Effector memory CD4-positive, alpha-beta T cell (primary cell): ENCODE results near the gene COL23A1.

Experiments
- DNase-seq, 3 donors: peaks; one replicate each; pipeline ENCODE4 v3.0.0-alpha.2; 2020
- H3K27ac ChIP-seq: 2 replicates; pipeline ENCODE4 v1.7.0; 2013; ENCODE audit warnings: mild to moderate bottlenecking, low read length, moderate library complexity; ENCODE audit not compliant: insufficient read depth, poor library complexity, severe bottlenecking
- H3K27me3 ChIP-seq: replicated peaks from 2 replicates; pipeline ENCODE4 v1.7.0; 2013; ENCODE audit warnings: mild to moderate bottlenecking, low read length; ENCODE audit not compliant: insufficient read depth, control insufficient read depth, poor library complexity, severe bottlenecking
- H3K36me3 ChIP-seq: 2 replicates; pipeline ENCODE4 v1.7.0; 2013; ENCODE audit warnings: mild to moderate bottlenecking, low read length, moderate library complexity; ENCODE audit not compliant: control insufficient read depth, insufficient read depth
- H3K4me1 ChIP-seq: 2 replicates; pipeline ENCODE4 v1.7.0; 2013; ENCODE audit warnings: low read length, mild to moderate bottlenecking; ENCODE audit not compliant: control insufficient read depth, insufficient read depth, poor library complexity, severe bottlenecking
- H3K4me3 ChIP-seq: 2 replicates; pipeline ENCODE4 v1.7.0; 2013; ENCODE audit warnings: low read length, low read depth, mild to moderate bottlenecking; ENCODE audit not compliant: insufficient read depth, poor library complexity, severe bottlenecking
- H3K9me3 ChIP-seq: 2 replicates; pipeline ENCODE4 v1.7.0; 2013; ENCODE audit warnings: mild to moderate bottlenecking, low read length, moderate library complexity; ENCODE audit not compliant: control insufficient read depth

COL23A1 gene

DNA sequence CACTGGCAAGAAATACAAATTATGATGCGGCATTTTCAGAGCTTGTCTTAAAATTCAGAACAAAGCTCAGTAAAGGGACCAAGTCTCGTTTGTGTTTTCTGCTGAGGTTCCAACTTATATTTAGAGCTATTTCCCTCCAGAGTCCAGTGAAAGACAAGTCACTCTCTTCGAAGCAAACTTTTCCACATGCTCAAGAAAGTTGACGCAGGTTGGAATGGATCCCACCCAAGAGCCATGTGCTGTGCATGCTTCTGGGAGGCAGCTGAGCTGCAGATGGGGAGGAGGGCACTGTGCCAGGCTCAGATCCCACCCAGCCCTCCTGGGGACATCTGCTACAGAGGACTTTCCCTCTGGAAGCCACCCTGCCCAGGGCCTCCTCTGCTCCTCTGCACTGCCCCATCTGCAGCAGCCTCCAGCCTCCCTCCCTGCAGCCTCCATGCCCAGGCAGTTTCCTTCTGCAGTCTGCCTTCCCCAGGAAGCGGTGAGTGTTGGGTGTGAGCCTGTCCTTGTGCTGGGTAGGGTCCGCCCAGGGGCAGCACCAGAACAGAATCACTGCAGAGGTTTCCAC lies 75.3 kb downstream of the COL23A1 start:
- Histone ChIP-seq H3K4me3 (no peak overlapping the region), H3K27ac (no peak overlapping the region), H3K36me3 (no peaks in the 10 kb centered on the region), H3K4me1 (no peaks in the 10 kb centered on the region), H3K9me3 (no peaks in the 10 kb centered on the region), H3K27me3 (no peaks in the 10 kb centered on the region)
- DNase-seq: no peak

DNA sequence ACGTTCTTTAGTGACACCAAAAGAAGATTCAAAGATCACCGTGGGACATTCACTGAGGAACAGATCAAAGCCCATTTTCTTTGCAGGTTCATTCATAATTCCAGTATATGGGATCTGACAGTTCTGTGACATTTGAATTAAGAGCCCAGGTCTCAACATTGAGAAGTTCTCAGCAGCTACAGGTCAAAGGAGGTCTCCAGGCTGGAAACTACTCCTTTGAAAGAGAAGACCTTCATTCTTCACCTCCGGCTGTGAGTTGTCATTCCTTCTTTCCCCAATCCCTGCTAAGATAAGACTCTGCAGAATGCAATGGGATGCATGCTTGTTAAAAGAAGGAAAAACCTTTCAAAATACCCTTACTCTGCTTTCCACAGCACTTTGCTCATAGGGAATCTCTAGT lies 79.0 kb downstream of the COL23A1 start:
- no peak overlapping the region for H3K27ac ChIP-seq
- H3K9me3 ChIP-seq: no peaks in the 10 kb centered on the region
- no peak for DNase-seq
- H3K4me1 ChIP-seq: no peaks in the 10 kb centered on the region
- H3K36me3 ChIP-seq: no peaks in the 10 kb centered on the region
- no peaks in the 10 kb centered on the region for H3K27me3 ChIP-seq
- H3K4me3 ChIP-seq: no peak overlapping the region

DNA sequence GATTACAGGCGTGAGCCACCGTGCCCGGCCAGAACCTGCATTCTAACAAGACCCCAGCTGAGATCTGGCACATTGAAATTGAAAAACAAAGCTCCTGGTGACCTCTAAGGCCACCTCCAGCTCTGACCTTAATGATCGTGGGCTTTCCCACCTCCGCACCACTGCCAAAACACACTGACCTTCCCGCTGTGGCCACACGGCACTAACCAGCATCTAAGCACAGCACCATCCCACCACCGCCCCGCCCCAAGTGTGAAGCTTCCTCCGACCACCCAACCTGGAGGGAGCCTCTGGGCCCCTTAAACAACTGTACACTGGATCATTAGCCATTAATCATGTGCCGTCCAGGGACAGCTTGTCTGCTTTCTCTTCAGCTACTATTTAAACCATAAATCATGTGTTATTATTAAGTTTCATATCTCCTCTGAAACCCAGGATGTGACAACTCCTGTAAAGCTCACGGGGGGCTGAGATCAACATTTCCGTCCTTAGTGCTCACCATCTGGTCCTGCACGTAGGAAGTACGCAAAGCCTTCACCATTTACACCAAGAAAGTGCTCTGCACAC lies 80.6 kb downstream of the COL23A1 start:
- H3K4me1 ChIP-seq: no peaks in the 10 kb centered on the region
- H3K36me3 ChIP-seq: no peaks in the 10 kb centered on the region
- H3K9me3 ChIP-seq: no peaks in the 10 kb centered on the region
- no peak overlapping the region for H3K4me3 ChIP-seq
- H3K27me3 ChIP-seq: no peaks in the 10 kb centered on the region
- no peak for DNase-seq
- H3K27ac ChIP-seq: no peak overlapping the region

DNA sequence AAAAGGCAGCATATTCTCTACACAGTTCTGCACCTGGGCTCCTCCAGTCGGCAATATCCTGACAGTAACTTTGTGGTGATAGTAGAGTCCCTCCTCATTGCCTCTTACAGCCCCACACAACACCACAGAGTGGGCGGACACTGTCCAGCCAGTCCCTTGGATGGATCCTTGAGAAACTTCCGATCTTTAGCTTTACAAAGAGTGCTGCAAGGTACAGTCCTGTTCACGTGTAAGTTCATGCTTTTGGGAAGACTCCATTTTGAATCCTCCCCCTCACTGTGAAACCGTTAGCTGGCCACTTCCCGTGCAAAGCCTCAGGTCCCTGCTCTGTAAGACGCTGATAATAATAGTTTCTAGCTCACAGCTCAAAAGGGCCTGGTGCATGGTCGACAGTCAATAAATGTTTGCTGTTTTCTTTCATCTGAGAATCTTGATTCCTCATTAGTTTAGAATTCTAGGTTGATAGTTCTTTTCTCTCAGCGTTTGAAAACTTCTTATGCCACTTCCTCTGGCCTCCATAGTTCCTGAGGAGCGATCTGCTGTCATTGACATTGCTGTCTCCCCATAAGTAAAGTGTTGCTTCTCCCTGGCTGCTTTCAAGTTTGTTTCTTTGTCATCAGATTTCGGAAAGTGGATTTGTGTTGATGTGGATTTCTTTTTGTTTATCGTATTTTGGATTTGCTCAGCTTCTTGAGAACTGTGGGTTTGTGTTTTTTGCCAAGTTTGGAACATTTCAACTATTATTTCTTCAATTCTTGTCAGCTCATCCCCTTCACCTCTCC lies 82.9 kb downstream of the COL23A1 start:
- H3K4me1 ChIP-seq: no peaks in the 10 kb centered on the region
- H3K27me3 ChIP-seq: no peaks in the 10 kb centered on the region
- no peaks in the 10 kb centered on the region for H3K9me3 ChIP-seq
- no peak for DNase-seq
- H3K36me3 ChIP-seq: no peaks in the 10 kb centered on the region
- H3K27ac ChIP-seq: no peak overlapping the region
- H3K4me3 ChIP-seq: no peak overlapping the region

DNA sequence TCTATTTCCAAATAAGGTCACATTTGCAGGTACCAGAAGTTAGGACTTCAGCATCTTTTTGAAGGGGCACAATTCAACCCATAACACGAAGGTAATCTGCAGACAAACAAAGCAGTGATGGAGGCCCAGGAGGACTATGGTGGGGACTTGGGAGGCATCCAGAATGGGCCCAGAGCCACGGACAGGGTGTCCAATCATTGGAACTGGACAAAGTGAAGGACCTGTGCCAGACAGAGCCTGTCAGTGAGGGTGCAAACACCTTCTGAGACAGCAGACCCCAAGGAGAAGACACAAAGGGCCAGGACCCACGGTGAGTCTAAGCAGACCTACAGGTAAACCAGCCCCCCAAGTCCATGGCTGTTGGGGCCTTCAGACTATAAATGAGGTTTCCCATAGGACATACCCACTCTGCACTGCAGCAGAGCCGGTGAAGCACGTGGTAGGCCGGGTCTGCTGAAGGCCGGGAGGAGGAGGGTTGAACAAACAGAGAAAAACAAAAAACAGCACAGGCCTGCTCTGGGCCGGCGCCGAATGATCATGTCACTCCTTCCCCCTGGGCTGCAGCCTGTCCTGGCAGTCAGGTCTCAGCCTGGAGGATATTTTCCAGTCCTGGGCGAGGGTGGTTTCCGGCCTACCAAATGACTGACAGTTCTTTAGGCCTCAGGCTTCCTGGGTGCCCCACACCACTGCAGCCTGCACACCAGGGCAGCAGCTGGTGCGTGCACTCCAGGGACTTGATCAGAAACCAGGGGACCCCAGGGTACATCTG lies 84.4 kb downstream of the COL23A1 start:
- no peak overlapping the region for H3K27ac ChIP-seq
- no peak overlapping the region for H3K4me3 ChIP-seq
- no peak for DNase-seq
- no peaks in the 10 kb centered on the region for H3K36me3 ChIP-seq
- no peaks in the 10 kb centered on the region for H3K4me1 ChIP-seq
- H3K9me3 ChIP-seq: no peaks in the 10 kb centered on the region
- H3K27me3 ChIP-seq: no peaks in the 10 kb centered on the region

DNA sequence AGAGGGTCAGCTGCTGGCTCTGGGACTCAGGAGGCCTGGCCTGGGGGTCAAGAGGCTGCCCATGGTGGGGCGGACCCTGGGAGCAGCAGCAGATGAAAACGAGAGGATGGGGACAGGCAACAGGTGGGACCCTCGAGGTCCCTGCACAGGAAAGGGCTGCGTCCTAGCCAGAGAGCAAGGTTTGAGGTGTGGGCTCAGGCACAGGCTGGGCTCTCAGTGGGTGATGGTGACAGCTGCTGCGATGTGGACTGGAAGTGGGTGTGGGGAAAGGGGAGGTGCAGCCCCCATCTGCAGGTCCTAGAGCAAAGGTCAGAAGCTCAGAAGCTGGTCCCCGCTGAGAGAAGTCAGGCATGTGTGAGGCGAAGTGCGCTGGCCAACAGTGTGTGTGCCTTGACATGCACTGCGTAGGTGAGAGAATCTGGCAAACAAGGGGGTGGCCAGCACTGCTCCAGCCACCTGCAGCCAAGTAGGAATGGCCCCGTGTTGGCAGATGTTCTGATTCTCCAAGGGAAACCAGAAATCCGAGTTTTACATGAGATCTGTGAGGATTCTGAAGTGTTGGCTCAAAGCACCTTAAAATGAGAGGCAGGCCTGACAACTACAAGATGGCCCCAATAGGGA lies 85.7 kb downstream of the COL23A1 start:
- Histone ChIP-seq H3K27me3 (no peaks in the 10 kb centered on the region), H3K27ac (no peak overlapping the region), H3K4me3 (no peak overlapping the region), H3K36me3 (no peaks in the 10 kb centered on the region), H3K9me3 (no peaks in the 10 kb centered on the region), H3K4me1 (no peaks in the 10 kb centered on the region)
- DNase-seq: no peak

DNA sequence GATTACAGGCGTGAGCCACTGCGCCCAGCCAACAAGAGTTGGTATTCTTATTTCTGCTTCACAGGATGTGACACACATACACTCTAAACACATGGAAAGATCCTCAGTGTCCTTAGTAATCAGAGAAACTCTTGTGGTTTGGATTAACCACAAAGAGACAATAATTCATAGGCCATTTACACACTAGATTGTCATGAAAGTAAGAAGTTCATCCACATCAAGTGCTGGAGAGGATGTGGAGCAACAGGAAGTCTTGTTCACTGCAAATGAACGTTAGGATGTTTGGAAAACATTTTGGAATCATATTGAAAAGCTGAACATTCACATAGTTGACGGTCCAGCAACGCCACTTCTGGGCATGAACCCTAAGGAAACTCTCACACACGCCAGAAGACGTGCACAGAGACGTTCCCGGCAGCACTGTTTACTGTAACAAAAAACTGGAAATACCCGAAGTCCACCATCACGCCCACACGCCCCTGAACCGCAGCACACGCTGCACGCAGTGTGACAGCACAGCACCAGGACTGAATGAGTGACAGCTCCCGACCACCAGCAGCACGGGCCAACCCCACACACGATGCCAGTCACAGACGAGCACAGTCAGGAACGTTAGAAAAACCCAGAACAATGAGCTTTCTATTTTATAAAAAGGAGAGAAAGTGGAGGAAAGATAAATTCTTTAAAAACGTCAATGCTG lies 87.6 kb downstream of the COL23A1 start:
- Histone ChIP-seq H3K9me3 (no peaks in the 10 kb centered on the region), H3K4me1 (no peaks in the 10 kb centered on the region), H3K4me3 (no peak overlapping the region), H3K27me3 (no peaks in the 10 kb centered on the region), H3K27ac (no peak overlapping the region), H3K36me3 (no peaks in the 10 kb centered on the region)
- DNase-seq: no peak

DNA sequence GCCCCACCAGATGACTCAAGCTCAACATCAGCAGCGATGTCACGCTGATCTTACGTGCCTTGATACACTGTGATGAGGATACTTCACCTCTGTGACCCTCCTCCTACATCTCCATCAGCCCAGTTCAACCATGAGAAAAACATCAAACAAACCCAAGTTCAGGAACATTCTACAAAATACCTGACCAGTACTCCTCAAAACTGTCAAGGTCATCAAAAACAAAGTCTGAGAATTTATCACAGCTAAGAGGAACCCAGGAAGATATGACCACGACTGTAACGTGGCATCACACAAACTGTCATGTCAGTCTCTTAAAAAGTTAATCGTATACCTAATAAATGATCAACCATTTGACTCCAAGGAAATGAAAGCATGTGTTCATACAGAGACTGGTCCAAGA lies 90.8 kb downstream of the COL23A1 start:
- Histone ChIP-seq H3K27me3 (no peaks in the 10 kb centered on the region), H3K9me3 (no peaks in the 10 kb centered on the region), H3K36me3 (no peaks in the 10 kb centered on the region), H3K27ac (no peak overlapping the region), H3K4me3 (no peak overlapping the region), H3K4me1 (no peaks in the 10 kb centered on the region)
- DNase-seq: no peak

DNA sequence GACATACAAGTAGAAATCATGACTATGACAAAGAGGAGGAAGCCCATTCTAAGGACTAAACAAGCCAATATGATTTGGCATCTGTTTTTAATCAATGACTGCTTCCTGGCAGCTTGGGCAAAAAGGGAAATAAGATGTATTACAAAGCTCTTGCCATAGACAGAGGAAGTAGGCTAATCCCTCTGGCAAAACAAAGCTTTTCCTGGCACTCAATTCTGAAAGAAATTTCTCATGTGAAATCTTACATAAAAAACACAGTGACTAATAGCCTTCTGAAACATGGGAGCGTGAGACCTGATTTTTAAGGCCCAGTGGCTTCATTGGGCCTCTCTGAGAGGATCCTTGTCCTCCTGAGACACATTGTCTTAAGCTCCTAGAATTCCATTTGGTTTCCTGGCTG lies 93.6 kb downstream of the COL23A1 start:
- Histone ChIP-seq H3K27me3 (peaks cover 3% of the 10 kb centered on the region), H3K27ac (no peak overlapping the region), H3K4me1 (no peaks in the 10 kb centered on the region), H3K9me3 (no peaks in the 10 kb centered on the region), H3K4me3 (no peak overlapping the region), H3K36me3 (no peaks in the 10 kb centered on the region)
- no peak for DNase-seq
